AG09319 (cell line): ENCODE measurements around the gene SLC25A11.

Source experiments
- DNase-seq: peaks from one replicate; pipeline ENCODE4 v3.0.0-alpha.2; 2010; ENCODE audit warnings: low read depth; ENCODE audit errors: extremely low read depth
- TF ChIP-seq, protein P1 (sequence below): IDR thresholded peaks from 2 replicates; pipeline ENCODE4 v1.5.1; 2011; ENCODE audit warnings: low read depth, mild to moderate bottlenecking, inconsistent platforms, low read length, moderate library complexity

The SLC25A11 gene

DNA sequence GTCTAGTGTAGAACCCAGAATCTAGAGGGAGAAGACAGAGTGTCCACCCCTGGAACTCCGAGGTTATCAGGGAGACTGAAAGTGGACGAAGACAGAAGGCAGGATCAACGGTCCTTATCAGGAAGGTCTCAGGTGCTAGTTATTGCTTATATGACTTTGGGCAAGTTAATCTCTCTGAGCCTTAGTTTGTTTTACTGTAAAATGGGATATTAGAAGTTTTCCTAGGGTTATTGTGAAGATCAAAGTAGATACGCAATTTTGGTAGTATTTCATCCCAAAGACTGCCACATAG is 1.4 kb upstream of the SLC25A11 start:
- no peak for DNase-seq
- TF ChIP-seq, protein P1, sequence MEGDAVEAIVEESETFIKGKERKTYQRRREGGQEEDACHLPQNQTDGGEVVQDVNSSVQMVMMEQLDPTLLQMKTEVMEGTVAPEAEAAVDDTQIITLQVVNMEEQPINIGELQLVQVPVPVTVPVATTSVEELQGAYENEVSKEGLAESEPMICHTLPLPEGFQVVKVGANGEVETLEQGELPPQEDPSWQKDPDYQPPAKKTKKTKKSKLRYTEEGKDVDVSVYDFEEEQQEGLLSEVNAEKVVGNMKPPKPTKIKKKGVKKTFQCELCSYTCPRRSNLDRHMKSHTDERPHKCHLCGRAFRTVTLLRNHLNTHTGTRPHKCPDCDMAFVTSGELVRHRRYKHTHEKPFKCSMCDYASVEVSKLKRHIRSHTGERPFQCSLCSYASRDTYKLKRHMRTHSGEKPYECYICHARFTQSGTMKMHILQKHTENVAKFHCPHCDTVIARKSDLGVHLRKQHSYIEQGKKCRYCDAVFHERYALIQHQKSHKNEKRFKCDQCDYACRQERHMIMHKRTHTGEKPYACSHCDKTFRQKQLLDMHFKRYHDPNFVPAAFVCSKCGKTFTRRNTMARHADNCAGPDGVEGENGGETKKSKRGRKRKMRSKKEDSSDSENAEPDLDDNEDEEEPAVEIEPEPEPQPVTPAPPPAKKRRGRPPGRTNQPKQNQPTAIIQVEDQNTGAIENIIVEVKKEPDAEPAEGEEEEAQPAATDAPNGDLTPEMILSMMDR, result no peak

DNA sequence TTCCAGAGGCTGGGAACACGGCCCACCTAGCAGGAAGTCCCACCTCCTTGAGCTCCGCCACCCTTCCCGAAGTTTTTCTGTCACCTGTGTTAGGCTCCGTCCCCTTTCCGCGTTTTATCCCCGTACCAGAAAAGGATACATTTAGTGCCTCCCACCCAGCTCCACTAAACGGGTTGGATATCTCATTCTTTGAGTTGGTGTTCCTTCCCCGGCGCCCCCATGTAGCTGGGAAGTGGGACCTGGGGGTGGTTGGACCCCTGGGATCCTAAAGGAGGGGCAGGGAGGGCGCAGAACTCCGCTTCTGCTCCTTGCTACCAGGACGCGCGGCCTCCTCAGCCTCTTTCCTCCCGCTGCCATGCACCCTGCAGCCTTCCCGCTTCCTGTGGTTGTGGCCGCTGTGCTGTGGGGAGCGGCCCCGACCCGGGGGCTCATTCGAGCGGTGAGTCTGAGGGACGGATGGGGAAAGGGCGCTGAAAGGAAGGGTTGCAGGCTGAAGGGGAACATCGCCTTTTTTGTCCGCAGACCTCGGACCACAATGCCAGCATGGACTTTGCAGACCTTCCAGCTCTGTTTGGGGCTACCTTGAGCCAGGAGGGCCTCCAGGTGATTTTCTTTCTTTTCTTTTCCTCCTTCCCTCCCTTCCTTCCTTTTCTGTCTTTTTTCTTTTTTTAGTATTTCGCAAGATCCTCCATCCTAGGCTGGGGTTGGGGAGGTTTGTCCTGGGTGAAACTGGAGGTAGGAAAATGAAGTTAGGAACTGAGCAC is 891 bp upstream of the SLC25A11 start:
- TF ChIP-seq, protein P1, result no peak

DNA sequence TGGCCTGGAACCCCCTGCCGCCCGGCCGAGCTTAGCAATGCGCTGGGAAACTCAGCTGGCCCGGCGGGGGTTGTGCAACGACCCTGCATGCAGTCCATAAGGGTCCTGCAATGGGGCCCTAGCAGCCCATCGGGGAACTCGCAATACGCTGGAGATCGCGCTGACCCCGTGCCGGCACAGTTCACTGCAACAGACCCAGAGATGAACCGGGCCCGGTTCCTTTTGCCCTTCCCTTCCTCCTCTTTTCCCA is 375 bp downstream of the SLC25A11 start:
- TF ChIP-seq, protein P1, result no peak
- DNase-seq, result no peak

More for the DNA sequence above, 891 bp upstream of the SLC25A11 start:
- DNase-seq, result no peak

DNA sequence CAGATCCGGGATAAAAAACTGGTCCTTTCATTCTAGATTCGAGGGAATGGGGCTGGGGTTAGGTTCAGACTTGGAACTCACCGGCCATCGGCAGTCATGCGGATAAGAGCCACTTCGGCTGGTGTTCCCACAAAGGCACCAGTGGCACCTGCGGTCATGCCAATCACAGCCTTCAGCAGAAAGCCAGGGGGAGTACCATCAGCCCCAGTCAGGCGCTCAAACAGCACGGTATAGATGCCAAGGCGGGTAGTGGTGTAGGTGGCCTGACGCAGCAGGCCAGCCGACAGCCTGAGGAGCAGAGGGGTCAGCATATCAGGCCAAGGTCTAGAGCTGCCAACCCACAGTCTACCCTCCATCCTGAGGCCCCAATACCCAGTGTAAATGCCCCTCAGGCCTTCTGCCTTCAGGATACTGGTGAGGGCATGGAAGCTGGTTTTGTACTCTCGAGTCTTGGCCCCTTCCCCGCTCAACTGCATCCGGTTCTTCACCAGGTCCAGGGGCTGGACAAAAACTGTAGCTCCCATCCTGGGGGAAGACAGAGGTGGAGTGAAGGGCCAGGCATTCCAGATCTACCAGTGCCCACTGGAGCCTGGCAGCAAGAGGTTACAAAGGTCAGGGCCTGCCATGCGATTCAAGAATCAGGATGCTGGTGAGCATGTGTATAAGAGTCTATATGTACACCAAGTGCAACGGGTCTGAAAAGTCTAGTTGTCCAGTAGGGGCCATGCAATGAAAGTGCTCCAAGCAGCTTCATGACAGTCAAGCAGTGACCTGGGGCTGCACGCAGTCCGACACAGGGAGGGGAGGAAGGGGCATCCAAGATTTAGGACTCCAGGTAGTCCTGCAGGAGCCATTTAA is 929 bp downstream of the SLC25A11 start:
- DNase-seq, result no peak
- TF ChIP-seq, protein P1, result no peak

DNA sequence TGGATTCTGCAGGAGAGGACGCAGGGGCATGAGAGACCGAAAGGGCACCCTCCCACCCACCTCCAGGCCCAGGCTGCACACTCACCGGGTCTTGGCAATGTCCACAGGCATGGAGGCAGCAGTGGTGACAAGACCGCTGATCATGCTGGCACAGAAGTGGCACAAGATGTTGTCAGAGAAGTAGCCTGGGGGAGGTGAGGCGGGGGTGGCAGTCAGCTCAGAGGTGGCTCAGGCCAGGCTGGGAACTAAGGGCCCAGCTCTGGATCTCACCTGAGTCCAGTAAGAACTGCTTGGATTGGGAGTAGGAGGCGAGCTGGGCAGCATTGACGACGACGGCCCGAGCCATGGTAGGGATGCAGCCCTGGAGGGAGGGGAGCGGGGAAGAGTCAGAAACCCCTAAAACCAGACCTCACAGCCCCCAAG is 1.8 kb downstream of the SLC25A11 start:
- DNase-seq, result no peak
- TF ChIP-seq, protein P1, result no peak

DNA sequence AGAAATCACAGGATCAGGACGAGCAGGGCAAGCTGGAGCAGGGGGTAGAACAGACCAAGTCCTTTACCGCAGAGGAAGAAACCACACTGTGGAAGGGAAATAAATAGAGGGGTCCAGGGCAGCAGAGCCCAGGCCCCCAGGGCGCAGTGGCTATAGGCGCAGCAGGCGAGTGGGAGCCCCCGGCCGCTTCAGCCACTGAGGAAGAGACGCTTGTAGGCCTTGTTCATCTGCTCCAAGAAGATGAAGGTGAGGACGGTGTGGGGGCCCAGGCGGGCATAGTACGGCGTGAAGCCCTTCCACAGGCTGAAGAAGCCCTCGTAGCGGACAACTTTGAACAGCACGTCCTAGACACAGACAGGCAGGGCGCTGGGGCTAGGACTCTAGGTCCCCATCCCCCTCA is 2.3 kb downstream of the SLC25A11 start:
- TF ChIP-seq, protein P1, result no peak
- no peak for DNase-seq

DNA sequence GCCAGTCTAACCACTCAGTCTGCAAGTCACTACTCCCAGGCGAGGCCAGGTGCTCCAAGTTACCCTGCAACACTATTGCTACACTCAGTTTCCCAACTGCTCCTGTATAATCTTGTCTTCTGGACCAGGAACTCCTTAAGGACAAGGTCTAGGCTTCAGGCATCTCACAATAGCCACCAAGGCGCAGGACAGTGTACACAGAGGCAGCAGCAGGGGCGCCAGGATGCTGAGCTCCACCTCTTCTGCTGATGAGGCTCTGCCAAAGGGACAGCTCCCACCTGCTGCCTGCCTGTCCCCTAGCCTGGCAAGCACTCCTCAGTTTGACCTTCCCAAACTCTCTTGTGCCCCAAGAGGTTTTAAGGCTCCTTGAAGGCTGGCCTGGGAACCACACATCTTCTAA is 3.4 kb downstream of the SLC25A11 start:
- TF ChIP-seq, protein P1, result no peak
- DNase-seq, result no peak
